ENCODE data around the gene CLEC16A. TPM values are rescaled to one million over a fixed set of nuclear protein-coding genes. Genes with fewer than 3 reads are reported as not detected.

The CLEC16A gene
- polyA plus RNA-seq, 3 donors: 3.4 to 12.0 (median 5.8) TPM

DNA sequence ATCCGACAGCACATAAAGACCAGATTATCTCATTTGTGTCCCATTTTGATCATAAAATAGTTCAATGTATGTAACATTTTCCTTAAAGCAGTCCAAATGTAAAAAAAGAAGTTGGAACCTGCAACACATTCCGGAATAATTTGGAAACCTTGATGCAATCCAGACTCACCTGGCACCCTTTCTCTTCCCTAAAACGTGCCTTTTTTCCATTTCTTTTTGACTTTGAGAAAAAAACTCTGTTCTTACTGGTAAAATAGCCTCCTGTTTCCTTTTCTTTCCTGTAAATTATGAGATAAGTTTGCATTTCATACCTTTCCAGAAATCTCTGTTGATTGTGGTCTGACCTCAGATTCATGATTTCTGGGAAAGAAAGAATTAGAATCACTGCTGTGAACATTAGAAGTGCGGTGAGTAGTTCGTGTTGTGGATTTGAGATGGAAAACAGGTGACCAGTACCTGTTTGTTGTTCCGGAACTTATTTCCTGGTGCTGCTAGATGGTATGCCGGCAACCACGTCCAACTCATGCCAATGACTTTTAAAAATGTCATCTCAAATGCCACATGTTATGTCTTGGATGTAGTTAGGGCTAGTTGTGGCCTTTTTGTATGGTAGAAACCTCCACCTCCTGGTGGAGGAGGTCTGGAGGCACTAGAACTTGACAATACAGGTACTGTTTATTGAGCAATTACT is 203.5 kb downstream of the CLEC16A start:
- H3K4me1 ChIP-seq (ENCODE audit: control insufficient read depth in 1 of 2, insufficient read depth in 2 of 2, low read length in 2 of 2): peaks cover 5 to 7% of the 10 kb centered on the region in 2 donors
- H3K4me1 Mint-ChIP-seq: peaks cover 9% of the 10 kb centered on the region
- no peak overlapping the region for H3K27ac Mint-ChIP-seq
- WGBS (ENCODE audit: insufficient coverage): 100% methylated on average over 2 of the region's 8 CpGs
- no peak overlapping the region for H3K4me3 ChIP-seq (replicated peaks in 1 of 3; ENCODE audit: low read depth in 2 of 3, low read length in 3 of 3)
- H4K20me1 ChIP-seq (ENCODE audit: insufficient read depth, low read length): peaks cover 5% of the 10 kb centered on the region
- no peak for DNase-seq
- H3K4me2 ChIP-seq (replicated peaks; ENCODE audit: extremely low read depth, low read length, poor library complexity, severe bottlenecking): no peak overlapping the region
- H3K27me3 ChIP-seq (ENCODE audit: control insufficient read depth in 2 of 2, insufficient read depth in 2 of 2, low read length in 2 of 2): no peaks in the 10 kb centered on the region
- H3K27me3 Mint-ChIP-seq (ENCODE audit: low read depth in 3 of 3): peaks cover 0 to 2% (median 1%) of the 10 kb centered on the region in 3 donors
- intact Hi-C loops (cut with micrococcal nuclease): loop anchor here in 1 of 2 donors (10.0 kb wide), 1 partner anchor 163 kb away; no protein-coding TSS in a partner anchor
- H3K27ac ChIP-seq (ENCODE audit: low read depth in 1 of 2, low read length in 2 of 2): no peak overlapping the region
- peaks cover 0 to 3% (median 0%) of the 10 kb centered on the region in 7 donors for H3K9me3 Mint-ChIP-seq
- H3K9ac ChIP-seq (ENCODE audit: insufficient read depth, low read length, poor library complexity, severe bottlenecking): no peak overlapping the region
- no peaks in the 10 kb centered on the region for H3K9me3 ChIP-seq (replicated peaks in 1 of 2; ENCODE audit: control insufficient read depth in 1 of 2, insufficient read depth in 1 of 2, low read length in 2 of 2)
- H3K36me3 ChIP-seq (replicated peaks in 1 of 2; ENCODE audit: control insufficient read depth in 1 of 2, insufficient read depth in 2 of 2, low read length in 2 of 2): no peaks in the 10 kb centered on the region
- H3K79me2 ChIP-seq (ENCODE audit: insufficient read depth, low read length): no peaks in the 10 kb centered on the region
- H2AFZ ChIP-seq (ENCODE audit: insufficient read depth, low read depth, low read length, poor library complexity, severe bottlenecking): no peak overlapping the region
- TF ChIP-seq, protein P1, sequence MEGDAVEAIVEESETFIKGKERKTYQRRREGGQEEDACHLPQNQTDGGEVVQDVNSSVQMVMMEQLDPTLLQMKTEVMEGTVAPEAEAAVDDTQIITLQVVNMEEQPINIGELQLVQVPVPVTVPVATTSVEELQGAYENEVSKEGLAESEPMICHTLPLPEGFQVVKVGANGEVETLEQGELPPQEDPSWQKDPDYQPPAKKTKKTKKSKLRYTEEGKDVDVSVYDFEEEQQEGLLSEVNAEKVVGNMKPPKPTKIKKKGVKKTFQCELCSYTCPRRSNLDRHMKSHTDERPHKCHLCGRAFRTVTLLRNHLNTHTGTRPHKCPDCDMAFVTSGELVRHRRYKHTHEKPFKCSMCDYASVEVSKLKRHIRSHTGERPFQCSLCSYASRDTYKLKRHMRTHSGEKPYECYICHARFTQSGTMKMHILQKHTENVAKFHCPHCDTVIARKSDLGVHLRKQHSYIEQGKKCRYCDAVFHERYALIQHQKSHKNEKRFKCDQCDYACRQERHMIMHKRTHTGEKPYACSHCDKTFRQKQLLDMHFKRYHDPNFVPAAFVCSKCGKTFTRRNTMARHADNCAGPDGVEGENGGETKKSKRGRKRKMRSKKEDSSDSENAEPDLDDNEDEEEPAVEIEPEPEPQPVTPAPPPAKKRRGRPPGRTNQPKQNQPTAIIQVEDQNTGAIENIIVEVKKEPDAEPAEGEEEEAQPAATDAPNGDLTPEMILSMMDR (IDR thresholded peaks at IDR 0.05): no peak
- H3K36me3 Mint-ChIP-seq: peaks cover 25 to 32% of the 10 kb centered on the region in 2 donors
- H3K4me3 Mint-ChIP-seq: no peak overlapping the region

DNA sequence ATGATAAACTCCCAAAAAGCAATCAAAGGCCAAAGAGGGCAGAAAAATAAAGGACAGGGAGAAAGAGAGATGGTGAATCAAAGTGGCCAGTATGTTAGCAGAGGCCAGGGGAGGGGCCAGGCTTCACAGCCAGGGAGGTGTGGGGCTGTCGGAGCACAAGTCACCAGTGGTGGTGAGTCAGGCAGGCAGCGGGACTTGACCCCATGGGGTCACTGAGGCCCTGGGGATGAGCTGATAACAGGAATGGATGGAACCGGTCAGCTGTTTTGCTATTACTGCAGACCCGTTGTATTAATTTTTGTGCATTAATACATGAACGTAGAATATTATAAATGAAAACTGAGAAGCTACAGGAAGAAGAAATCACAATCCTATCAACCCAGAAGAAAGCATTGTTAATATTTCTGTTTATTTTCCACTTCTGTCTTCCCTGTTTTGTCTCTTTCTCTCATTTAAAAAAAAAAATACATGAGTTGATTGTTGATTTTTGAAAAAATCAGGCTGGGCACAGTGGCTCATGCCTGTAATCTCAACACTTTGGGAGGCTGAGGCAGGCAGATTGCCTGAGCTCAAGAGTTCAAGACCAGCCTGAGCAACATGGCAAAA is 204.8 kb downstream of the CLEC16A start:
- 94% methylated on average over 3 of the region's 5 CpGs for WGBS (ENCODE audit: insufficient coverage)

More for the DNA sequence above, 204.8 kb downstream of the CLEC16A start:
- H3K9me3 ChIP-seq (replicated peaks in 1 of 2; ENCODE audit: control insufficient read depth in 1 of 2, insufficient read depth in 1 of 2, low read length in 2 of 2): no peaks in the 10 kb centered on the region
- H3K4me3 Mint-ChIP-seq: no peak overlapping the region
- no peaks in the 10 kb centered on the region for H3K36me3 ChIP-seq (replicated peaks in 1 of 2; ENCODE audit: control insufficient read depth in 1 of 2, insufficient read depth in 2 of 2, low read length in 2 of 2)
- no peak overlapping the region for H3K27ac ChIP-seq (ENCODE audit: low read depth in 1 of 2, low read length in 2 of 2)
- no peak for DNase-seq
- no peaks in the 10 kb centered on the region for H3K27me3 ChIP-seq (ENCODE audit: control insufficient read depth in 2 of 2, insufficient read depth in 2 of 2, low read length in 2 of 2)
- H2AFZ ChIP-seq (ENCODE audit: insufficient read depth, low read depth, low read length, poor library complexity, severe bottlenecking): no peak overlapping the region
- H3K4me3 ChIP-seq (replicated peaks in 1 of 3; ENCODE audit: low read depth in 2 of 3, low read length in 3 of 3): no peak overlapping the region
- H3K4me2 ChIP-seq (replicated peaks; ENCODE audit: extremely low read depth, low read length, poor library complexity, severe bottlenecking): no peak overlapping the region
- intact Hi-C loops (cut with micrococcal nuclease): loop anchor here in 1 of 2 donors (10.0 kb wide), 1 partner anchor 164 kb away; no protein-coding TSS in a partner anchor
- TF ChIP-seq, protein P1 (IDR thresholded peaks at IDR 0.05): no peak
- H4K20me1 ChIP-seq (ENCODE audit: insufficient read depth, low read length): peaks cover 5% of the 10 kb centered on the region
- H3K36me3 Mint-ChIP-seq: peaks cover 18 to 25% of the 10 kb centered on the region in 2 donors
- H3K4me1 Mint-ChIP-seq: peaks cover 16% of the 10 kb centered on the region
- H3K9me3 Mint-ChIP-seq: peaks cover 0 to 3% (median 0%) of the 10 kb centered on the region in 7 donors
- H3K9ac ChIP-seq (ENCODE audit: insufficient read depth, low read length, poor library complexity, severe bottlenecking): no peak overlapping the region
- H3K4me1 ChIP-seq (ENCODE audit: control insufficient read depth in 1 of 2, insufficient read depth in 2 of 2, low read length in 2 of 2): peaks cover 9 to 10% of the 10 kb centered on the region in 2 donors
- H3K79me2 ChIP-seq (ENCODE audit: insufficient read depth, low read length): no peaks in the 10 kb centered on the region
- H3K27ac Mint-ChIP-seq: no peak overlapping the region
- peaks cover 0 to 2% (median 1%) of the 10 kb centered on the region in 3 donors for H3K27me3 Mint-ChIP-seq (ENCODE audit: low read depth in 3 of 3)

Measured in CD14-positive monocyte (primary cell).